ENCODE data around the gene PAAF1. TPM values are rescaled to one million over a fixed set of nuclear protein-coding genes. Genes with fewer than 3 reads are reported as not detected.

Gene PAAF1
- total and polyA plus RNA-seq, 10 of the 15 experiments (the other 5 are each of a cell fraction or from before 2014, with no cell fraction given), result 13.7 to 70.6 (median 29.1) TPM

GRCh38 chr11:73856031-73856567 is 20.7 kb upstream of the PAAF1 start (continued):
- TF ChIP-seq ZBTB40 (IDR thresholded peaks at IDR 0.05; ENCODE audit: borderline replicate concordance) (no peak), CREM (IDR thresholded peaks at IDR 0.05; ENCODE audit: low read depth) (no peak), BRCA1 (IDR thresholded peaks at IDR 0.05; ENCODE audit: low read depth, low read length) (no peak), PAX5 (IDR thresholded peaks at IDR 0.05; ENCODE audit: borderline replicate concordance, low read depth, low read length) (no peak), CBX3 (IDR thresholded peaks at IDR 0.05; ENCODE audit: borderline replicate concordance, low read depth) (no peak), ESRRA (IDR thresholded peaks at IDR 0.05; ENCODE audit: low read length) (no peak), IKZF1 (conservative IDR thresholded peaks at IDR 0.05) (no peak), CHD1 (IDR thresholded peaks at IDR 0.05; ENCODE audit: low read depth, low read length) (no peak), TARDBP (IDR thresholded peaks at IDR 0.05; ENCODE audit: borderline replicate concordance) (no peak), NR2C1 (IDR thresholded peaks at IDR 0.05) (no peak), TCF3 (IDR thresholded peaks at IDR 0.05; ENCODE audit: borderline replicate concordance, insufficient read depth, low read depth, low read length) (no peak), SIX5 (IDR thresholded peaks at IDR 0.05; ENCODE audit: low read depth, low read length, severe bottlenecking) (no peak), NFXL1 (IDR thresholded peaks at IDR 0.05; ENCODE audit: borderline replicate concordance) (no peak), NR2F1 (conservative IDR thresholded peaks at IDR 0.05) (no peak), ZNF24 (IDR thresholded peaks at IDR 0.05) (no peak)
